Heart left ventricle (tissue), 16 donors: ENCODE measurements around the gene NDUFA9. TPM values are rescaled to one million over a fixed set of nuclear protein-coding genes. Genes with fewer than 3 reads are reported as not detected.

Source experiments
- ATAC-seq, 4 donors: fragments of 200-7000 bp; cut with Tn5 transposase; one replicate each; pipeline ENCODE4 v1.9.1; 2020 to 2022; ENCODE audit warnings: moderate library complexity in 4 of 4, mild to moderate bottlenecking in 3 of 4, moderate number of reproducible peaks in 1 of 4
- DNase-seq, 5 donors: peaks; one replicate each; pipeline ENCODE4 v3.0.0-alpha.2; 2020
- H3K27ac ChIP-seq, 12 donors: fragments of 200-600 bp; sonication (generic) in 4 of 12; one replicate each; pipeline versions ENCODE4 v1.5.0 to v1.8.0; 2016 to 2022; ENCODE audit warnings: mild to moderate bottlenecking in 2 of 12
- H3K27me3 ChIP-seq, 9 donors: fragments of 200-600 bp; sonication (generic) in 2 of 9; one replicate each; pipeline versions ENCODE4 v1.5.1 to v1.8.0; 2016 to 2022; ENCODE audit warnings: mild to moderate bottlenecking in 3 of 9
- H3K36me3 ChIP-seq, 9 donors: fragments of 200-600 bp; sonication (generic) in 2 of 9; one replicate each; pipeline versions ENCODE4 v1.5.0 to v1.8.0; 2018 to 2022; ENCODE audit warnings: mild to moderate bottlenecking in 2 of 9
- H3K4me1 ChIP-seq, 12 donors: fragments of 200-600 bp; sonication (generic) in 4 of 12; one replicate each; pipeline versions ENCODE4 v1.5.0 to v1.8.0; 2016 to 2022; ENCODE audit warnings: mild to moderate bottlenecking in 3 of 12
- H3K4me3 ChIP-seq, 12 donors: fragments of 200-600 bp; sonication (generic) in 4 of 12; one replicate each; pipeline versions ENCODE4 v1.5.0 to v1.8.0; 2017 to 2022; ENCODE audit warnings: mild to moderate bottlenecking in 9 of 12, moderate library complexity in 4 of 12
- H3K9me3 ChIP-seq, 12 donors: fragments of 200-600 bp; sonication (generic) in 4 of 12; one replicate each; pipeline versions ENCODE4 v1.5.0 to v1.8.0; 2016 to 2022; ENCODE audit warnings: mild to moderate bottlenecking in 1 of 12
- POLR2A ChIP-seq, 2 donors: fragments of 450-650 bp; IDR thresholded peaks; one replicate each; pipeline ENCODE4 v1.6.1; 2017; ENCODE audit warnings: antibody characterized with exemption in 2 of 2, mild to moderate bottlenecking in 2 of 2, moderate library complexity in 2 of 2
- WGBS, 4 donors: extraction: QIAGEN DNeasy Blood & Tissue Kit in 2 of 4; methylation state at CpG; one replicate each; pipeline versions ENCODE4 v1.1.5 to v1.1.7; 2013 to 2018; 5-methylcytosine and 5-hydroxymethylcytosine counted together
- intact Hi-C, 10 donors: fragments of 100-400 bp; cut with DNase I; formaldehyde crosslinking; loops; one replicate each; pipeline versions ENCODE4 v1.11.1 to v1.14.2; 2022
- polyA plus RNA-seq, 2 donors: library from polyadenylated mRNA; stranded (reverse); fragments of 200-250 nt; gene quantifications; one replicate each; pipeline ENCODE4 v1.2.3, GENCODE V29; 2013
- total RNA-seq, 9 donors: library from RNA; depleted of rRNA in 2 of 9; stranded (reverse); fragments of >200 nt in 2 of 9; fragmentation: NEBNext Ultra II Directional in 3 of 9; extraction: Animal tissue kit (Norgen Biotek cat#: 25700) in 3 of 9; gene quantifications; one replicate each; pipeline versions ENCODE4 v1.1.0 to v1.2.4, GENCODE V29; 2016 to 2023
- TF ChIP-seq, protein P1 (sequence below), 12 donors: fragments of 200-600 bp; sonication (generic) in 4 of 12; IDR thresholded peaks; one replicate each; pipeline versions ENCODE4 v1.5.0 to v1.8.0; 2018 to 2022; ENCODE audit warnings: antibody characterized with exemption in 12 of 12, mild to moderate bottlenecking in 5 of 12
- donor health status: ischemic (EF 13 %, LVEDD 7.1; RV severe dilation, severe dysfunction).
- donor health status: healthy with polysubstance abuse.
- donor health status: DM: no; HTN: yes; CAD: no.
- donor health status: DM: no; HTN: no; CAD: no.
- donor health status: ischemic (EF 25% LVEDD 6.9; RV normal size, moderate dysfunction).
- donor health status: ischemic (EF 25% LVEDD 5.7; RV mildly dilated, moderate dysfunction).
- donor health status: healthy.
- donor health status: DM: yes; HTN: yes; CAD: no.
- donor health status: ischemic (EF 35%, LVEDD 5.7; RV mildly dilated, moderate dysfunction).
- donor health status: nonischemic (EF 11% LVEDD 7.7; RV severe dilation, severe dysfunction).
- donor health status: DM: yes; HTN: yes; CAD: no.
- donor health status: PGD.
- donor health status: ischemic (EF 29% LVEDD 5.4; RV normal size, mild dysfunction).
- donor health status: nonischemic (EF 23%, LVEDD 6.1; RV moderate dilation, normal function).

Gene NDUFA9
- total and polyA plus RNA-seq, 11 donors, result 59.2 to 333 (median 230) TPM

GRCh38 chr12:4665236-4665635 lies 16.3 kb downstream of the NDUFA9 start:
- intact Hi-C loops, result no loop called here
- no peak overlapping the region for H3K27ac ChIP-seq
- no peak for DNase-seq
- no peaks in the 10 kb centered on the region for H3K27me3 ChIP-seq
- peaks cover 4 to 100% (median 98%) of the 10 kb centered on the region in 9 donors for H3K36me3 ChIP-seq
- H3K4me3 ChIP-seq, result no peak overlapping the region
- TF ChIP-seq POLR2A (IDR thresholded peaks at IDR 0.05), result no peak
- TF ChIP-seq, protein P1, sequence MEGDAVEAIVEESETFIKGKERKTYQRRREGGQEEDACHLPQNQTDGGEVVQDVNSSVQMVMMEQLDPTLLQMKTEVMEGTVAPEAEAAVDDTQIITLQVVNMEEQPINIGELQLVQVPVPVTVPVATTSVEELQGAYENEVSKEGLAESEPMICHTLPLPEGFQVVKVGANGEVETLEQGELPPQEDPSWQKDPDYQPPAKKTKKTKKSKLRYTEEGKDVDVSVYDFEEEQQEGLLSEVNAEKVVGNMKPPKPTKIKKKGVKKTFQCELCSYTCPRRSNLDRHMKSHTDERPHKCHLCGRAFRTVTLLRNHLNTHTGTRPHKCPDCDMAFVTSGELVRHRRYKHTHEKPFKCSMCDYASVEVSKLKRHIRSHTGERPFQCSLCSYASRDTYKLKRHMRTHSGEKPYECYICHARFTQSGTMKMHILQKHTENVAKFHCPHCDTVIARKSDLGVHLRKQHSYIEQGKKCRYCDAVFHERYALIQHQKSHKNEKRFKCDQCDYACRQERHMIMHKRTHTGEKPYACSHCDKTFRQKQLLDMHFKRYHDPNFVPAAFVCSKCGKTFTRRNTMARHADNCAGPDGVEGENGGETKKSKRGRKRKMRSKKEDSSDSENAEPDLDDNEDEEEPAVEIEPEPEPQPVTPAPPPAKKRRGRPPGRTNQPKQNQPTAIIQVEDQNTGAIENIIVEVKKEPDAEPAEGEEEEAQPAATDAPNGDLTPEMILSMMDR (IDR thresholded peaks at IDR 0.05), result no peak
- WGBS, 4 donors, result 82 to 92% (median 87%) methylated on average over 3 of the region's 3 CpGs
- ATAC-seq, result no peak
- no peaks in the 10 kb centered on the region for H3K4me1 ChIP-seq
- peaks cover 0 to under 1% (median 0%) of the 10 kb centered on the region in 12 donors for H3K9me3 ChIP-seq

- Histone ChIP-seq H3K4me1 (no peaks in the 10 kb centered on the region), H3K9me3 (no peaks in the 10 kb centered on the region), H3K36me3 (peaks cover 0 to 62% (median 34%) of the 10 kb centered on the region in 9 donors), H3K27ac (no peak overlapping the region), H3K27me3 (no peaks in the 10 kb centered on the region), H3K4me3 (no peak overlapping the region)
- intact Hi-C loops, result loop anchor here in 1 of 10 donors (10.0 kb wide), 1 partner anchor 75 kb away; no protein-coding TSS in a partner anchor
- TF ChIP-seq, protein P1 (IDR thresholded peaks at IDR 0.05), result no peak
- DNase-seq (no peak), ATAC-seq (no peak)
- 84 to 92% (median 88%) methylated on average over 2 of the region's 2 CpGs for WGBS, 4 donors
These were observed 30.8 kb downstream of the NDUFA9 start for GRCh38 chr12:4679711-4680110.

- intact Hi-C loops, result loop anchor here in 1 of 10 donors (10.0 kb wide), 1 partner anchor 73 kb away; no protein-coding TSS in a partner anchor
- ATAC-seq (no peak), DNase-seq (no peak)
- H3K4me3 ChIP-seq, result no peak overlapping the region
- H3K27ac ChIP-seq, result no peak overlapping the region
- TF ChIP-seq, protein P1 (IDR thresholded peaks at IDR 0.05), result no peak
- no peak for TF ChIP-seq POLR2A (IDR thresholded peaks at IDR 0.05)
- H3K4me1 ChIP-seq, result no peaks in the 10 kb centered on the region
- no peaks in the 10 kb centered on the region for H3K9me3 ChIP-seq
- 63 to 98% (median 80%) methylated on average over 3 of the region's 3 CpGs for WGBS, 4 donors
- peaks cover 0 to 82% (median 54%) of the 10 kb centered on the region in 9 donors for H3K36me3 ChIP-seq
- H3K27me3 ChIP-seq, result no peaks in the 10 kb centered on the region
These were observed 32.8 kb downstream of the NDUFA9 start for GRCh38 chr12:4681732-4682131.

- 66 to 72% (median 69%) methylated on average over 8 of the region's 8 CpGs for WGBS, 4 donors
- ATAC-seq, result peak in 2 of 4 donors; percentile 42 to 50
These were observed 36.4 kb downstream of the NDUFA9 start for GRCh38 chr12:4685317-4685716.

More at GRCh38 chr12:4685317-4685716, 36.4 kb downstream of the NDUFA9 start:
- DNase-seq, result no peak
- H3K36me3 ChIP-seq, result peaks cover 0 to 96% (median 75%) of the 10 kb centered on the region in 9 donors
- no peaks in the 10 kb centered on the region for H3K27me3 ChIP-seq
- intact Hi-C loops, result loop anchor here in 1 of 10 donors (10.0 kb wide), 1 partner anchor 69 kb away; no protein-coding TSS in a partner anchor
- no peak overlapping the region for H3K27ac ChIP-seq
- no peak overlapping the region for H3K4me3 ChIP-seq
- no peaks in the 10 kb centered on the region for H3K4me1 ChIP-seq
- H3K9me3 ChIP-seq, result no peaks in the 10 kb centered on the region
- TF ChIP-seq, protein P1 (IDR thresholded peaks at IDR 0.05), result no peak
